Upper lobe of left lung (tissue), 6 donors: ENCODE results near the gene MGMT. TPM values are rescaled to one million over a fixed set of nuclear protein-coding genes. Genes with fewer than 3 reads are reported as not detected.

ENCODE experiments used
- ATAC-seq, 2 donors: fragments of 200-7000 bp; cut with Tn5 transposase; one replicate each; pipeline ENCODE4 v1.9.1; 2022; ENCODE audit warnings: mild to moderate bottlenecking in 2 of 2, moderate library complexity in 2 of 2; ENCODE audit not compliant: low FRiP score in 2 of 2
- DNase-seq, 2 donors: peaks; one replicate each; pipeline ENCODE4 v3.0.0-alpha.2; 2019 to 2020
- H3K27ac ChIP-seq, 4 donors: fragments of 200-600 bp; sonication (generic); one replicate each; pipeline ENCODE4 v1.5.1; 2016 to 2019
- H3K27me3 ChIP-seq, 4 donors: fragments of 200-600 bp; sonication (generic); one replicate each; pipeline ENCODE4 v1.5.1; 2017 to 2019
- H3K36me3 ChIP-seq, 4 donors: fragments of 200-600 bp; sonication (generic); one replicate each; pipeline ENCODE4 v1.5.1; 2016 to 2019
- H3K4me1 ChIP-seq, 4 donors: fragments of 200-600 bp; sonication (generic); one replicate each; pipeline ENCODE4 v1.5.1; 2018 to 2019
- H3K4me3 ChIP-seq, 4 donors: fragments of 200-600 bp; sonication (generic); one replicate each; pipeline ENCODE4 v1.5.1; 2017 to 2019; ENCODE audit warnings: mild to moderate bottlenecking in 2 of 4, moderate library complexity in 1 of 4
- H3K9me3 ChIP-seq, 4 donors: fragments of 200-600 bp; sonication (generic); one replicate each; pipeline ENCODE4 v1.5.1; 2018 to 2019
- CTCF ChIP-seq, 6 experiments: fragments of 450-650 bp in 4 of 6; fragments of 200-600 bp in 2 of 6; sonication (generic) in 2 of 6; IDR thresholded peaks; one replicate each; pipeline ENCODE4 v1.5.1; 2016 to 2019; ENCODE audit warnings: antibody characterized with exemption in 6 of 6
- EP300 ChIP-seq, 4 donors: sonication (generic); formaldehyde crosslinking; IDR thresholded peaks; one replicate each; pipeline ENCODE4 v1.5.1; 2017; ENCODE audit warnings: antibody characterized with exemption in 4 of 4, control low read depth in 2 of 4
- POLR2A ChIP-seq, 4 donors: fragments of 450-650 bp; IDR thresholded peaks; one replicate each; pipeline ENCODE4 v1.5.1; 2016 to 2017; ENCODE audit warnings: antibody characterized with exemption in 4 of 4, mild to moderate bottlenecking in 2 of 4
- POLR2AphosphoS5 ChIP-seq, 2 donors: sonication (generic); formaldehyde crosslinking; IDR thresholded peaks; one replicate each; pipeline ENCODE4 v1.5.1; 2017; ENCODE audit warnings: antibody characterized with exemption in 2 of 2
- WGBS, 2 donors: methylation state at CpG; one replicate each; pipeline ENCODE4 v1.1.5; 2017 to 2018; 5-methylcytosine and 5-hydroxymethylcytosine counted together
- total RNA-seq, 6 donors: library from RNA; depleted of rRNA in 4 of 6; stranded (reverse); fragments of >200 nt in 4 of 6; gene quantifications; one replicate each; pipeline versions ENCODE4 v1.1.0 to v1.2.1, GENCODE V29; 2016 to 2021
- donor health status: DM: no; HTN: no; CAD: no; lungs with moderate emphysema.
- donor health status: DM: no; HTN: yes; CAD: no; lungs with severe emphysema.

The MGMT gene
- total RNA-seq, 6 donors from 2014 or later, result 20.9 to 44.0 (median 29.6) TPM

- no peak for ATAC-seq
- 90 to 98% methylated on average over 4 to 8 of the region's 8 CpGs for WGBS, 2 donors
- Histone ChIP-seq H3K27me3 (no peaks in the 10 kb centered on the region), H3K27ac (no peak overlapping the region), H3K4me1 (no peaks in the 10 kb centered on the region), H3K9me3 (peaks cover 0 to 8% (median 0%) of the 10 kb centered on the region in 4 donors), H3K4me3 (no peak overlapping the region), H3K36me3 (peaks cover 0 to 3% (median 0%) of the 10 kb centered on the region in 4 donors)
- no peak for TF ChIP-seq EP300 (IDR thresholded peaks at IDR 0.05)
- no peak for TF ChIP-seq POLR2AphosphoS5 (IDR thresholded peaks at IDR 0.05)
- DNase-seq, result no peak
Observed at GRCh38 chr10:129476431-129476830, 9.4 kb downstream of the MGMT start.

GRCh38 chr10:129477051-129477450, 10.0 kb downstream of the MGMT start:
- DNase-seq, result no peak
- Histone ChIP-seq H3K4me1 (no peaks in the 10 kb centered on the region), H3K27me3 (no peaks in the 10 kb centered on the region), H3K9me3 (peaks cover 0 to 12% (median 2%) of the 10 kb centered on the region in 4 donors), H3K4me3 (no peak overlapping the region), H3K27ac (no peak overlapping the region), H3K36me3 (peaks cover 0 to 2% (median 0%) of the 10 kb centered on the region in 4 donors)
- WGBS, 2 donors, result 89 to 98% methylated on average over 5 of the region's 5 CpGs
- ATAC-seq, result no peak
- TF ChIP-seq POLR2AphosphoS5 (IDR thresholded peaks at IDR 0.05) (no peak), POLR2A (IDR thresholded peaks at IDR 0.05) (no peak), EP300 (IDR thresholded peaks at IDR 0.05) (no peak), CTCF (IDR thresholded peaks at IDR 0.05) (no peak)

GRCh38 chr10:129481641-129482040, 14.6 kb downstream of the MGMT start:
- H3K36me3 ChIP-seq, result peaks cover 0 to 2% (median 0%) of the 10 kb centered on the region in 4 donors
- no peak overlapping the region for H3K4me3 ChIP-seq
- no peaks in the 10 kb centered on the region for H3K27me3 ChIP-seq
- no peak overlapping the region for H3K27ac ChIP-seq
- TF ChIP-seq POLR2A (IDR thresholded peaks at IDR 0.05), result no peak
- TF ChIP-seq CTCF (IDR thresholded peaks at IDR 0.05), result no peak
- TF ChIP-seq POLR2AphosphoS5 (IDR thresholded peaks at IDR 0.05), result no peak
- no peak for TF ChIP-seq EP300 (IDR thresholded peaks at IDR 0.05)
- H3K9me3 ChIP-seq, result peaks cover 10 to 43% (median 26%) of the 10 kb centered on the region in 4 donors
- no peaks in the 10 kb centered on the region for H3K4me1 ChIP-seq
- no peak for DNase-seq
- 87 to 93% methylated on average over 1 of the region's 1 CpG for WGBS, 2 donors
- no peak for ATAC-seq

DNA sequence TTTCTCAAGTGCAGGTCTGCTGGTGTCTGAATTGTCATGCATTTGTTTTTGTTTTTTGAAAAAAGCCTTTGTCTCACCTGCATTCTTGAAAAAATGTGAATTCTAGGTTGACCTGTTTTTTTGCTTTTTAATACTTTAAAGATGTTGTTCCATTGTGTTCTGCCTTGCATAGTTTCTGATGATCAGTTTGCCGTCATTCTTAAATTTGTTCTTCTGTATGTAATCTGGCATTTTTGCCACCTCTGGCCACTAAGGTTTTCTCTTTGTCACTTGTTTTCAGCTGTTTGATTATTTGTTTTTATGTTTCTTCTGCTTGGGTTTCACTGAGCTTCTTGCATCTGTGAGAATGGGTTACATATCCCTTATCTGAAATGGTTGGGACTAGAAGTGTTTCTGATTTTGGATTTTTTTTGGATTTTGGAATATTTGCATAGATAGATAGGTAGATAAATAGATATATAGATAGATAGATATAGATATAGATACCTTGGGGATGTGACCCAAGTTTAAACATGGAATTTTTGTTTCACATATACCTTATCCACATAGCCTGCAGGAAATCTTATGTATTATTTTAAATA, 16.5 kb downstream of the MGMT start:
- Histone ChIP-seq H3K27ac (no peak overlapping the region), H3K9me3 (peaks cover 10 to 43% (median 26%) of the 10 kb centered on the region in 4 donors), H3K4me3 (no peak overlapping the region), H3K4me1 (no peaks in the 10 kb centered on the region), H3K36me3 (peaks cover 0 to 2% (median 0%) of the 10 kb centered on the region in 4 donors), H3K27me3 (no peaks in the 10 kb centered on the region)
- TF ChIP-seq POLR2A (IDR thresholded peaks at IDR 0.05) (no peak), EP300 (IDR thresholded peaks at IDR 0.05) (no peak), CTCF (IDR thresholded peaks at IDR 0.05) (no peak), POLR2AphosphoS5 (IDR thresholded peaks at IDR 0.05) (no peak)
- ATAC-seq (no peak), DNase-seq (no peak)
- 95 to 97% methylated on average over 1 of the region's 1 CpG for WGBS, 2 donors

GRCh38 chr10:129486805-129487204, 19.8 kb downstream of the MGMT start:
- TF ChIP-seq EP300 (IDR thresholded peaks at IDR 0.05) (no peak), CTCF (IDR thresholded peaks at IDR 0.05) (no peak), POLR2AphosphoS5 (IDR thresholded peaks at IDR 0.05) (no peak), POLR2A (IDR thresholded peaks at IDR 0.05) (no peak)
- H3K27ac ChIP-seq, result no peak overlapping the region
- 56% methylated on average over 3 of the region's 3 CpGs for WGBS, 2 donors
- ATAC-seq, result no peak
- H3K36me3 ChIP-seq, result peaks cover 0 to 2% (median 0%) of the 10 kb centered on the region in 4 donors
- H3K9me3 ChIP-seq, result peaks cover 21 to 57% (median 37%) of the 10 kb centered on the region in 4 donors
- no peaks in the 10 kb centered on the region for H3K4me1 ChIP-seq
- H3K27me3 ChIP-seq, result no peaks in the 10 kb centered on the region
- no peak for DNase-seq
- no peak overlapping the region for H3K4me3 ChIP-seq
